GM12878 (cell line): ENCODE data around the gene IGSF22. TPM values are rescaled to one million over a fixed set of nuclear protein-coding genes. Genes with fewer than 3 reads are reported as not detected.

Experiments
- ATAC-seq: fragments of 200-7000 bp; cut with Tn5 transposase; 3 replicates; pipeline ENCODE4 v1.9.1; 2020; ENCODE audit warnings: mild to moderate bottlenecking, moderate library complexity
- BruUV-seq: library from RNA; stranded (reverse); fragments of 400-500 nt; replicated peaks from 2 replicates; lab custom pipeline; 2021; lab: Mats Ljungman, UMichigan
- CTCF ChIA-PET: fragments of 300-600 bp; sonication (Branson Sonifier 250); formaldehyde crosslinking; extraction: SDS; loops from one replicate; lab custom pipeline; 2021; ENCODE audit warnings: inconsistent platforms; lab: Yijun Ruan, JAX
- POLR2A ChIA-PET: fragments of 350-600 bp; formaldehyde crosslinking; extraction: SDS; loops from one replicate; lab custom pipeline; 2021; ENCODE audit warnings: inconsistent platforms; lab: Charles Lee
- RAD21 ChIA-PET: fragments of 300-600 bp; sonication (Branson Sonifier 250); formaldehyde crosslinking; loops from one replicate; lab custom pipeline; 2023; ENCODE audit warnings: antibody characterized with exemption; ENCODE audit not compliant: unreplicated experiment; lab: Charles Lee
- SMC1A ChIA-PET: fragments of 300-600 bp; sonication (Branson Sonifier 250); formaldehyde crosslinking; loops from one replicate; lab custom pipeline; 2023; ENCODE audit not compliant: unreplicated experiment, uncharacterized antibody; lab: Charles Lee
- DNase-seq: peaks from one replicate; pipeline ENCODE4 v3.0.0-alpha.2; 2011; ENCODE audit warnings: low read depth, low spot score
- FAIRE-seq: peaks from 3 replicates; lab custom pipeline; 2011; peaks lifted over from hg19 to GRCh38; lab: Jason Lieb, UNC
- H2AFZ ChIP-seq: 2 replicates; pipeline ENCODE4 v1.6.0; 2011; ENCODE audit warnings: low read depth, low read length, control low read depth; ENCODE audit not compliant: control insufficient read depth
- H3K27ac ChIP-seq: 2 replicates; pipeline ENCODE4 v1.5.1; 2011; ENCODE audit warnings: control low read depth; ENCODE audit not compliant: control insufficient read depth, insufficient read depth
- H3K27me3 ChIP-seq, 2 experiments: replicated peaks in 1 of 2; 2 replicates each; pipeline versions ENCODE4 v1.6.0 to v1.6.1; 2011; ENCODE audit warnings: low read length in 1 of 2; ENCODE audit not compliant: control insufficient read depth in 2 of 2, insufficient read depth in 2 of 2
- H3K36me3 ChIP-seq, 2 experiments: 2 replicates each; pipeline ENCODE4 v1.5.1; 2011; ENCODE audit warnings: low read length in 1 of 2; ENCODE audit not compliant: control insufficient read depth in 2 of 2, insufficient read depth in 2 of 2
- H3K4me1 ChIP-seq: 2 replicates; pipeline ENCODE4 v1.6.1; 2011; ENCODE audit warnings: mild to moderate bottlenecking, low read length, moderate library complexity, mixed read lengths; ENCODE audit not compliant: control insufficient read depth, insufficient read depth
- H3K4me2 ChIP-seq: 2 replicates; pipeline ENCODE4 v1.6.0; 2011; ENCODE audit warnings: control low read depth; ENCODE audit not compliant: control insufficient read depth, insufficient read depth
- H3K4me3 ChIP-seq: fragments of 200-600 bp; sonication (generic); 2 replicates; pipeline ENCODE4 v1.5.1; 2016
- H3K79me2 ChIP-seq: 2 replicates; pipeline ENCODE4 v1.6.0; 2011; ENCODE audit warnings: low read length; ENCODE audit not compliant: control insufficient read depth, insufficient read depth
- H3K9ac ChIP-seq: 2 replicates; pipeline ENCODE4 v1.8.0; 2011; ENCODE audit warnings: low read length, control low read depth, mixed read lengths; ENCODE audit not compliant: control insufficient read depth, insufficient read depth
- H3K9me3 ChIP-seq: replicated peaks from 3 replicates; pipeline ENCODE4 v1.5.1; 2011; ENCODE audit warnings: mild to moderate bottlenecking, low read length; ENCODE audit not compliant: control insufficient read depth, insufficient read depth
- H4K20me1 ChIP-seq: 2 replicates; pipeline ENCODE4 v1.6.0; 2011; ENCODE audit not compliant: control insufficient read depth, insufficient read depth
- CBX3 ChIP-seq: fragments of 200-600 bp; sonication (generic); IDR thresholded peaks from 2 replicates; pipeline ENCODE4 v1.6.1; 2016; ENCODE audit warnings: low read depth, borderline replicate concordance
- JUNB ChIP-seq: IDR thresholded peaks from 2 replicates; pipeline ENCODE4 v1.6.1; 2016; ENCODE audit warnings: antibody characterized with exemption, mild to moderate bottlenecking
- MXI1 ChIP-seq: fragments of 150-350 bp; IDR thresholded peaks from 2 replicates; pipeline ENCODE4 v1.6.1; 2011; ENCODE audit warnings: low read depth, mild to moderate bottlenecking, inconsistent platforms, low read length, improper control_type of control experiment
- MYC ChIP-seq: IDR thresholded peaks from 2 replicates; pipeline ENCODE4 v1.6.1; 2011; ENCODE audit warnings: mild to moderate bottlenecking, low read length, moderate library complexity, inconsistent platforms; ENCODE audit not compliant: insufficient read depth, insufficient replicate concordance, insufficient read length, severe bottlenecking
- NR2C2 ChIP-seq: IDR thresholded peaks from 2 replicates; pipeline ENCODE4 v1.6.1; 2011; ENCODE audit warnings: borderline replicate concordance, low read depth; ENCODE audit not compliant: control insufficient read depth, insufficient read length
- NR2F1 ChIP-seq: fragments of 450-650 bp; conservative IDR thresholded peaks from 2 replicates; pipeline ENCODE4 v1.6.1; 2017; ENCODE audit warnings: mild to moderate bottlenecking
- PML ChIP-seq: IDR thresholded peaks from 2 replicates; pipeline ENCODE4 v1.6.1; 2012; ENCODE audit warnings: low read length, inconsistent platforms
- RAD21 ChIP-seq: IDR thresholded peaks from 2 replicates; pipeline ENCODE4 v1.6.1; 2011; ENCODE audit warnings: mild to moderate bottlenecking, low read depth, low read length, moderate library complexity; ENCODE audit not compliant: insufficient read depth
- SMAD5 ChIP-seq: IDR thresholded peaks from 2 replicates; pipeline ENCODE4 v1.6.1; 2016; ENCODE audit warnings: antibody characterized with exemption, low read depth
- SMARCA5 ChIP-seq: fragments of 450-650 bp; IDR thresholded peaks from 2 replicates; pipeline ENCODE4 v1.6.1; 2017; ENCODE audit warnings: mild to moderate bottlenecking
- SMC3 ChIP-seq: IDR thresholded peaks from 2 replicates; pipeline ENCODE4 v1.6.1; 2011; ENCODE audit warnings: low read length, improper control_type of control experiment, borderline replicate concordance
- STAT1 ChIP-seq: fragments of 450-650 bp; conservative IDR thresholded peaks from 2 replicates; pipeline ENCODE4 v1.6.1; 2014; ENCODE audit warnings: antibody characterized with exemption, mild to moderate bottlenecking
- TARDBP ChIP-seq: IDR thresholded peaks from 2 replicates; pipeline ENCODE4 v1.6.1; 2016; ENCODE audit warnings: borderline replicate concordance
- TCF3 ChIP-seq: IDR thresholded peaks from 2 replicates; pipeline ENCODE4 v1.6.1; 2012; ENCODE audit warnings: low read depth, mild to moderate bottlenecking, low read length, borderline replicate concordance; ENCODE audit not compliant: insufficient read depth
- YBX1 ChIP-seq: fragments of 450-650 bp; IDR thresholded peaks from 2 replicates; pipeline ENCODE4 v1.6.1; 2016; ENCODE audit warnings: antibody characterized with exemption
- WGBS: methylation state at CpG from one replicate; pipeline ENCODE4 v1.1.6; 2016; ENCODE audit warnings: low lambda C conversion rate; ENCODE audit not compliant: insufficient replicate concordance, insufficient coverage; ENCODE audit errors: missing lambda C conversion rate; 5-methylcytosine and 5-hydroxymethylcytosine counted together
- in situ Hi-C: fragments of 300-500 bp; cut with MboI; formaldehyde crosslinking; loops from 9 replicates; pipeline ENCODE4 v1.14.3; 2018; ENCODE audit warnings: mixed read lengths
- intact Hi-C: fragments of 100-400 bp; cut with micrococcal nuclease; formaldehyde crosslinking; loops from one replicate; pipeline ENCODE4 v1.14.2; 2022; ENCODE audit not compliant: unreplicated experiment
- polyA plus RNA-seq, 11 experiments: library from polyadenylated mRNA; depleted of rRNA in 4 of 11; unstranded in 6 of 11; stranded (reverse) in 5 of 11; fragments of >200 nt; fragmentation: Nextera tagmentation in 4 of 11; fragmentation: Illumina TruSeq in 1 of 11; extraction: Ambion mirVana in 4 of 11; extraction: Trizol in 1 of 11; gene quantifications; 1 replicate in 1 of 11; 2 replicates in 10 of 11; pipeline versions ENCODE4 v1.2.1 to v1.2.3, GENCODE V29; 2011 to 2016; ENCODE audit warnings: inconsistent platforms in 2 of 11, missing spikeins in 2 of 11, low read depth in 1 of 11
- total RNA-seq, 4 experiments: library from RNA; depleted of rRNA in 3 of 4; stranded (reverse); fragments of >200 nt in 3 of 4; fragmentation: Illumina TruSeq in 1 of 4; extraction: Trizol in 1 of 4; gene quantifications; 2 replicates each; pipeline versions ENCODE4 v1.2.1 to v1.2.3, GENCODE V29; 2013 to 2021
- TF ChIP-seq, protein P1 (sequence below): fragments of 150-350 bp; IDR thresholded peaks from 2 replicates; pipeline ENCODE4 v1.6.1; 2014; ENCODE audit warnings: mild to moderate bottlenecking, low read depth, low read length
- TF ChIP-seq, protein P2 (sequence below): fragments of 450-650 bp; formaldehyde crosslinking; IDR thresholded peaks from 2 replicates; pipeline ENCODE4 v1.4.0; 2020; ENCODE audit warnings: mild to moderate bottlenecking, moderate library complexity
- TF ChIP-seq, protein P3 (sequence below): fragments of 450-650 bp; IDR thresholded peaks from 2 replicates; pipeline ENCODE4 v1.6.1; 2018; ENCODE audit warnings: mild to moderate bottlenecking, low read depth, moderate library complexity; ENCODE audit not compliant: partially characterized antibody

The IGSF22 gene
- total and polyA plus RNA-seq, 10 of the 15 experiments (the other 5 are each of a cell fraction or from before 2014, with no cell fraction given): 0.02 to 0.18 TPM; not detected in 8

DNA sequence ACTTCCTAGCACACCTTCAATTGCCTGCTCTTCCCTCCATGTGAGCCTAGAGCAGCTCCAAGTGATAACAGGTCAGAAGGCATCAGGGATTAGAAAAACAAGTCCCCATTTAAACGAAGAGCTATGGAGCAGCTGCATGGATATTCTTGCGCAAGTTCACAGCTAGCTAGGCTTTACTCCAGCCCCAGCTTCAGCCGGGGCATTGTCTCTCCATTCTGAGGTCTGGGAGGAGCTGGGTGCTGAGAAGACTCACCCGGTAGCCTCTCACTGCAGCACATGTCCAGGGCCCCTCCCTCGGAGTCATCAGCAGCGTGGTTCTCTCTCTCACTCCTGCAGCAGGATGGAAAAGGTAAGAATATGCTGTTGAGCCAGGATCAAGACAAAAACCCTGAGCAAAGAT lies 39.6 kb upstream of the IGSF22 start:
- Histone ChIP-seq H3K9ac (no peak overlapping the region), H3K9me3 (no peaks in the 10 kb centered on the region), H3K27ac (no peak overlapping the region), H2AFZ (no peak overlapping the region), H4K20me1 (no peaks in the 10 kb centered on the region), H3K27me3 (no peaks in the 10 kb centered on the region; a peak in 1 of 4 replicates), H3K36me3 (no peaks in the 10 kb centered on the region), H3K4me1 (peaks cover 32% of the 10 kb centered on the region), H3K4me2 (no peak overlapping the region), H3K4me3 (no peak overlapping the region), H3K79me2 (no peaks in the 10 kb centered on the region)
- DNase-seq: no peak
- ATAC-seq: no peak
- FAIRE-seq: no peak
- intact Hi-C loops (loop anchor here (5.0 kb wide), 1 partner anchor 238 kb away; the partner anchor contains the start of gene TSG101), in situ Hi-C loops (no loop called here)
- ChIA-PET POLR2A (interaction anchor here (1.3 to 2.2 kb wide), 4 partner anchors 8 to 239 kb away, joined by 3 to 7 read pairs (median 4); partner anchors contain the start of gene TSG101), SMC1A (interaction anchor here (0.6 to 4.8 kb wide), 20 partner anchors 8 to 650 kb away, joined by 3 to 44 read pairs (median 6); no protein-coding TSS in a partner anchor), RAD21 (interaction anchor here (1.1 to 5.3 kb wide), 14 partner anchors 9 to 650 kb away, joined by 3 to 44 read pairs (median 8); partner anchors contain the start of gene SPTY2D1), CTCF (interaction anchor here (0.5 to 24.2 kb wide), 23 partner anchors 8 to 1676 kb away, joined by 3 to 494 read pairs (median 6); partner anchors contain the start of gene IGSF22)
- no TSS peak for BruUV-seq
- 51% methylated on average over 6 of the region's 6 CpGs for WGBS
- TF ChIP-seq STAT1: no peak
- TF ChIP-seq TARDBP: no peak
- TF ChIP-seq PML: no peak
- TF ChIP-seq, protein P1, sequence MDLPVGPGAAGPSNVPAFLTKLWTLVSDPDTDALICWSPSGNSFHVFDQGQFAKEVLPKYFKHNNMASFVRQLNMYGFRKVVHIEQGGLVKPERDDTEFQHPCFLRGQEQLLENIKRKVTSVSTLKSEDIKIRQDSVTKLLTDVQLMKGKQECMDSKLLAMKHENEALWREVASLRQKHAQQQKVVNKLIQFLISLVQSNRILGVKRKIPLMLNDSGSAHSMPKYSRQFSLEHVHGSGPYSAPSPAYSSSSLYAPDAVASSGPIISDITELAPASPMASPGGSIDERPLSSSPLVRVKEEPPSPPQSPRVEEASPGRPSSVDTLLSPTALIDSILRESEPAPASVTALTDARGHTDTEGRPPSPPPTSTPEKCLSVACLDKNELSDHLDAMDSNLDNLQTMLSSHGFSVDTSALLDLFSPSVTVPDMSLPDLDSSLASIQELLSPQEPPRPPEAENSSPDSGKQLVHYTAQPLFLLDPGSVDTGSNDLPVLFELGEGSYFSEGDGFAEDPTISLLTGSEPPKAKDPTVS: no peak
- TF ChIP-seq JUNB: no peak
- TF ChIP-seq SMARCA5: no peak
- TF ChIP-seq, protein P2, sequence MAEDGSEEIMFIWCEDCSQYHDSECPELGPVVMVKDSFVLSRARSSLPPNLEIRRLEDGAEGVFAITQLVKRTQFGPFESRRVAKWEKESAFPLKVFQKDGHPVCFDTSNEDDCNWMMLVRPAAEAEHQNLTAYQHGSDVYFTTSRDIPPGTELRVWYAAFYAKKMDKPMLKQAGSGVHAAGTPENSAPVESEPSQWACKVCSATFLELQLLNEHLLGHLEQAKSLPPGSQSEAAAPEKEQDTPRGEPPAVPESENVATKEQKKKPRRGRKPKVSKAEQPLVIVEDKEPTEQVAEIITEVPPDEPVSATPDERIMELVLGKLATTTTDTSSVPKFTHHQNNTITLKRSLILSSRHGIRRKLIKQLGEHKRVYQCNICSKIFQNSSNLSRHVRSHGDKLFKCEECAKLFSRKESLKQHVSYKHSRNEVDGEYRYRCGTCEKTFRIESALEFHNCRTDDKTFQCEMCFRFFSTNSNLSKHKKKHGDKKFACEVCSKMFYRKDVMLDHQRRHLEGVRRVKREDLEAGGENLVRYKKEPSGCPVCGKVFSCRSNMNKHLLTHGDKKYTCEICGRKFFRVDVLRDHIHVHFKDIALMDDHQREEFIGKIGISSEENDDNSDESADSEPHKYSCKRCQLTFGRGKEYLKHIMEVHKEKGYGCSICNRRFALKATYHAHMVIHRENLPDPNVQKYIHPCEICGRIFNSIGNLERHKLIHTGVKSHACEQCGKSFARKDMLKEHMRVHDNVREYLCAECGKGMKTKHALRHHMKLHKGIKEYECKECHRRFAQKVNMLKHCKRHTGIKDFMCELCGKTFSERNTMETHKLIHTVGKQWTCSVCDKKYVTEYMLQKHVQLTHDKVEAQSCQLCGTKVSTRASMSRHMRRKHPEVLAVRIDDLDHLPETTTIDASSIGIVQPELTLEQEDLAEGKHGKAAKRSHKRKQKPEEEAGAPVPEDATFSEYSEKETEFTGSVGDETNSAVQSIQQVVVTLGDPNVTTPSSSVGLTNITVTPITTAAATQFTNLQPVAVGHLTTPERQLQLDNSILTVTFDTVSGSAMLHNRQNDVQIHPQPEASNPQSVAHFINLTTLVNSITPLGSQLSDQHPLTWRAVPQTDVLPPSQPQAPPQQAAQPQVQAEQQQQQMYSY (CRISPR knock-in tag): no peak
- TF ChIP-seq SMAD5: no peak
- TF ChIP-seq NR2F1: no peak
- TF ChIP-seq SMC3: no peak
- TF ChIP-seq TCF3: no peak
- TF ChIP-seq, protein P3, sequence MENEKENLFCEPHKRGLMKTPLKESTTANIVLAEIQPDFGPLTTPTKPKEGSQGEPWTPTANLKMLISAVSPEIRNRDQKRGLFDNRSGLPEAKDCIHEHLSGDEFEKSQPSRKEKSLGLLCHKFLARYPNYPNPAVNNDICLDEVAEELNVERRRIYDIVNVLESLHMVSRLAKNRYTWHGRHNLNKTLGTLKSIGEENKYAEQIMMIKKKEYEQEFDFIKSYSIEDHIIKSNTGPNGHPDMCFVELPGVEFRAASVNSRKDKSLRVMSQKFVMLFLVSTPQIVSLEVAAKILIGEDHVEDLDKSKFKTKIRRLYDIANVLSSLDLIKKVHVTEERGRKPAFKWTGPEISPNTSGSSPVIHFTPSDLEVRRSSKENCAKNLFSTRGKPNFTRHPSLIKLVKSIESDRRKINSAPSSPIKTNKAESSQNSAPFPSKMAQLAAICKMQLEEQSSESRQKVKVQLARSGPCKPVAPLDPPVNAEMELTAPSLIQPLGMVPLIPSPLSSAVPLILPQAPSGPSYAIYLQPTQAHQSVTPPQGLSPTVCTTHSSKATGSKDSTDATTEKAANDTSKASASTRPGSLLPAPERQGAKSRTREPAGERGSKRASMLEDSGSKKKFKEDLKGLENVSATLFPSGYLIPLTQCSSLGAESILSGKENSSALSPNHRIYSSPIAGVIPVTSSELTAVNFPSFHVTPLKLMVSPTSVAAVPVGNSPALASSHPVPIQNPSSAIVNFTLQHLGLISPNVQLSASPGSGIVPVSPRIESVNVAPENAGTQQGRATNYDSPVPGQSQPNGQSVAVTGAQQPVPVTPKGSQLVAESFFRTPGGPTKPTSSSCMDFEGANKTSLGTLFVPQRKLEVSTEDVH: no peak
- no peak for TF ChIP-seq NR2C2
- TF ChIP-seq YBX1: no peak
- no peak for TF ChIP-seq CBX3
- TF ChIP-seq MYC: no peak
- TF ChIP-seq MXI1: no peak
- no peak for TF ChIP-seq RAD21
